KBM-7 (cell line): ENCODE data around the gene ARHGAP42.
"Not testable (repeated sequence)": the region's sequence is repeated elsewhere in the genome, so short reads cannot be mapped to it uniquely, and the experiment has no call there.

Source experiments
- DNase-seq: peaks from one replicate; pipeline ENCODE4 v3.0.0-alpha.2; 2015
- in situ Hi-C: fragments of 300-500 bp; cut with MboI; formaldehyde crosslinking; loops from 2 replicates; pipeline ENCODE4 v1.14.3; 2020; ENCODE audit warnings: low sequenced_read_pairs, low pct_unique_long_range_greater_than_20kb, mixed read lengths

The ARHGAP42 gene

GRCh38 chr11:100750566-100750891 is 63.4 kb downstream of the ARHGAP42 start:
- DNase-seq, in situ Hi-C loops: not testable (repeated sequence)

DNA sequence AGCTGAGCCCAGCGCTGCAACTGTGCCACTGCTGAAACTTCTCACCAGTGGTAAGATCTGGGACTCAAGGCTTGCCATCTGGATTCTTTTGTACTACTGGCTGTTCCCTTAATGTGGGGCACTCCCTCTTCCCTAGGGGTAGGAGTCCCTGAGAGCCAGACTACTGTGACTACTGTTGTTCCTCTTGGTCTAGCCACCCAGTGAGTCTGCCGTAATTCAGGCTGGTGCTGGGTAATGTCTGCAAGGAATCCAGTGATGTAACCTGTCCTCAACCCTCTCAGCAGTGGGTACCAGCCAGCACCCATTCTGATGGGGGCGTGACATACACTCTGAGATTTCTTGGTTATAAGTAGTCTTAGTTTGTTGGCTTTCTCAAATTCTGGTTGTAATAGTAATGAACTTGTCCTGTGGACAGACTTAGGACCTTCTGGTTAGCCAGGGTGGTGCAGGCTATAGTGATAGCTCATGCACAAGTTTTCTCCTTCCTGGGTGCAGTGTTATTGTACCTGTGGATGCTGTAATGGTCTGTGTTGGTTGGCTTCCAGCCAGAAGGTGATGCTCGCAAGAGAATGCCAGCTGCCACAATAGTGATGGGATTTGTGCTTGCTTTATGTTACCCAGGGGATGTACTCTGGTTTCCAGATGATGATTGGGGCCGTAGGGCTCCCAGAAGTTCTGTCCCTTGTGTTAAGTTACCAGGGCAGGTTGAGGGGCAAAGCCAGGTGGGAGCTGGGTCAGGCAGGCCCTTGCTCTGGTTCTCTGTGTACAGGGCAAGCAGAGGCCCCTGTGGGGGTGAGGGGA is 65.5 kb downstream of the ARHGAP42 start:
- DNase-seq, result no peak
- in situ Hi-C loops, result no loop called here

DNA sequence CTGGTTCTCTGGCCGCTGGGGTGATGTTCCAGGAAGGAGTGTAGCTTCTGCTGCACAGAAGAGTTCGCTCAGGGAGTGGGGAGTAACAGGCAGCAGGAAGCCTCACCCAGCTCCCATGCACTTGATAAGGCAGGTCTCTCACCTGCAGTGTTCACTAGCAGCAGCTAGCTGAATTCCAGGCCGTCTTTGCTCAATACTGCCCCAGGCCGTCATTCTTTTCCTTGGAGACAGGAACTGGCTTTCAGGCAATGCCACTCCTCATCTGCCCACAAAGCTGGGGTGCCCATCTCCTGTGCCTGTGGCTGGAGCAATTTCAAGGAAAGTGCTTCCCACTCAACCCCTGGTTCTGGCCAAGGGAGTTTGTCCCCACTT is 66.1 kb downstream of the ARHGAP42 start:
- no peak for DNase-seq
- in situ Hi-C loops, result no loop called here

- DNase-seq, result no peak
- in situ Hi-C loops, result no loop called here
Measured at GRCh38 chr11:100753571-100753970, 66.5 kb downstream of the ARHGAP42 start.

GRCh38 chr11:100756559-100756958 is 69.5 kb downstream of the ARHGAP42 start:
- no peak for DNase-seq
- in situ Hi-C loops, result no loop called here

- in situ Hi-C loops, result no loop called here
- no peak for DNase-seq
Measured at GRCh38 chr11:100757646-100758045, 70.6 kb downstream of the ARHGAP42 start.

- in situ Hi-C loops, result no loop called here
- no peak for DNase-seq
Measured at GRCh38 chr11:100759106-100759505, 72.0 kb downstream of the ARHGAP42 start.

DNA sequence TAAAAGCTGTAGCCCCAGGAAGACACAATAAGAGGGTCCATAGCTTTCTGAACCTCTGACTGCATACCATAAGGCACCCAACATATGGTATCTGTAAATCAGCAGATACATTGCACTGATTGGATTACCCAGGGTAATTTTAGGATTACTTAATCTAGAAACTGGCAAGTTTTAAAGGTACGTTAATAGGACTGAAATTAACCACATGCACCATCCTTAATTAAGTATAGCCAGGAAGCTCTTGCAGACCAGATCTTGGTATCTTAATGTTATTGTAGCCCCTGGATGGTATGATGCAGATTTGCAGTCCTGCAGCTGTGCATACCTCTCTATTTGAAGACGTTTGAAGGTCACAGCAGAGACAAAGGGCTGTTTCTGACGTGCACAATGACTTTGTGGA is 72.8 kb downstream of the ARHGAP42 start:
- DNase-seq, result no peak
- in situ Hi-C loops, result no loop called here

- DNase-seq, result no peak
- in situ Hi-C loops, result no loop called here
Measured at GRCh38 chr11:100760744-100761143, 73.7 kb downstream of the ARHGAP42 start.

DNA sequence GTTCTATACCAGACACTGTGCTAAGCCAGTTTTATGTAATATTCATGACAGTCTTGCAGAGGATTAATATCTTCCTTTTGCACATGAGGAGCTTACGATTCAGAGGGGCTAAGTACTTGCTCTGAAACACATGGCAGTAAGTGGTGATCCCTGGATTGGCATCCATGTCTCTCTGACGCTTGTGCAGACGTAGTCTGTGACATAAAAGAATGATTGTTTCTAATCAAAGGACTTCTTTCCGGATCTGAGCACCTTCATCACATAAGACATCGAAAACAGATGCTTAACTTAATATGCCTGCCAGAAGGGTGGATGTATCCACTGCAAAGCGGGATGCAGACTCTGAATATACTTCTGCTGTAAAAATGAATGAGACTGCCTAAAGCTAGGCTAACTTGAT is 74.8 kb downstream of the ARHGAP42 start:
- in situ Hi-C loops, result no loop called here
- DNase-seq, result no peak

- in situ Hi-C loops, result no loop called here
- no peak for DNase-seq
Measured at GRCh38 chr11:100766764-100767163, 79.7 kb downstream of the ARHGAP42 start.

DNA sequence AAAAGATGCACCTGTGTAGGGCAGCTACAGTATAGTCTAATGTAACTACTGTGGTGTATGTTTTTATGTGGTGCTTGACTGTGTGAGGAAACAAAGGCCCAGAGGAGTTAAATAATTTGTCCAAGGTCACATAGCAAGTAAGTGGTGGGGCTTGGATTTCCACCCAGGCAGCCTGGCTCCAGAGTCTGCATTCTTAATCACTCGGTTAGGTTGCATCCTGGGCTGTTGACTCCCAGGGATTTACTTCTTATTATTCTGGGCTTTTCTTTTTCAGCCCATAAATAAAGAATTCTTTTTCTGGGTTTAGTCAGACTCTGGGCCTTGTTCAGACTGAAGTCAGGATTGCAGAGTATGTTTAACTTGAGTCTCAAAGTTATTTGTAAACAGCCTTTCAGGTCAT is 82.1 kb downstream of the ARHGAP42 start:
- in situ Hi-C loops, result no loop called here
- DNase-seq, result no peak

GRCh38 chr11:100769617-100770016 is 82.5 kb downstream of the ARHGAP42 start:
- in situ Hi-C loops, result no loop called here
- no peak for DNase-seq

DNA sequence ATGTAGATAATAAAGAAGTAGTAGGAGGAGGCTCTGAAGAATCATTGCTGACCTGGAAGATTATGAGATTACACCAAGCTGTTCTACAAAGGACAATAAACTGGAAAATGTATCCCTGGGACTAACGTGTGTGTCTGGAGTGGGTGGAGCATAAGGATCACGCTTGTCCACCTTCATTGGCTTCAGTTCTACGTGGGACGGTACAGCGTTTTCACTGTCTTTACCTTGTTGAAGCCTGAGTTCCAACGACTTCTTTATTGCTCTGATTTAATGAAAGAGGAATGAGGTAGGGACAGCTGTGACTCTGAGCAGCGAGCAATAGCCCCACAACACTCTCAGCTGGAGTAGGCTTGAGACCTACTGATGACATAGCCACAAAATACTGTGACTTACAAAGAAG is 87.0 kb downstream of the ARHGAP42 start:
- in situ Hi-C loops, result no loop called here
- DNase-seq, result no peak

- no peak for DNase-seq
- in situ Hi-C loops, result no loop called here
Measured at GRCh38 chr11:100774859-100775258, 87.8 kb downstream of the ARHGAP42 start.

DNA sequence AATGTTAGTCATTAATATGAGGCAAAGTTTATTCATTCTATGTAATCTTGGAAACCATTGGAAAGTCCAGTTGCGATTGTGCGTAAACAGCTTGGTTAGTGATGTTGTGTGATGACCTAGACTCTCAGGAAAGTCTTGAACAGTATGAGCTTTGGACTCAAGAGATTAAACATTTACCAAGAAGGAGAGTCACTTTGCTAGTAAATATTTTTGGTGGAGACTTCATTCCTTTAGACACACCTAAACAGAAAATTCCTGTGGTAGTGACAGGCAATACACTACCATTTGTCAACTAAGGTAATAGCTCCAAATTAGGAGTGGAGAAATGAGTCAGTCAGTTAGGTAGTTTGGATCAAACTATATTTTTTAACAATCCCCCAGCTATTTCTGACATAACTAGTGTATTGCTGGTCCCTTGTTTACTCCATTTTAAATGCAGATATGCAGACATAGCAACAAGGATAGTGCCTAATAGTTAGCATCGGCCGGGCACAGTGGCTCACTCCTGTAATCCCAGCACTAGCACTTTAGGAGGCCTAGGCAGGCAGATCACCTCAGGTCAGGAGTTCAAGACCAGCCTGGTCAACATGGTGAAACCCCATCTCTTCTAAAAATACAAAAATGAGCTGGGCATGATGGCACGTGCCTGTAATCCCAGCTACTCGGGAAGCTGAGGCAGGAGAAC is 89.3 kb downstream of the ARHGAP42 start:
- in situ Hi-C loops, result no loop called here
- DNase-seq, result no peak

DNA sequence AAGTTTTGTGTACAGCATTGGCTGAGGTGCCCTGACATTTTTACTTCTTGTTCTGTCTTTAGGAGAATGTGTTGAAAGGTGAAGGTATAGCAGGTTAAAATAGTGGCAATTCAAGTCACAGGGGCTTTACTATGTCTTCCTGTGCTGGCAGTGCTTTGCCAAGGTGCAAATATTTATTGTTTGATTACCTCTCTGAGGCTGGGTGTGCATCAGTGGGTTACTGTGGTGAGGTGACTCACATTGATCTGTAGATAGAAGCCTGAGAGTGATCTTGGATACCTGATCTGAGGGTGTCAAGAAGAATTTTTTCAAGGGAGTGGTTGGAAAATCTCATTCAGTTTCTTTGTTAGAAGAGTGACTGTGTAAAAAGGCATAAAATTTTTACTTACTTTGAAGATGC is 90.0 kb downstream of the ARHGAP42 start:
- in situ Hi-C loops, result no loop called here
- no peak for DNase-seq

DNA sequence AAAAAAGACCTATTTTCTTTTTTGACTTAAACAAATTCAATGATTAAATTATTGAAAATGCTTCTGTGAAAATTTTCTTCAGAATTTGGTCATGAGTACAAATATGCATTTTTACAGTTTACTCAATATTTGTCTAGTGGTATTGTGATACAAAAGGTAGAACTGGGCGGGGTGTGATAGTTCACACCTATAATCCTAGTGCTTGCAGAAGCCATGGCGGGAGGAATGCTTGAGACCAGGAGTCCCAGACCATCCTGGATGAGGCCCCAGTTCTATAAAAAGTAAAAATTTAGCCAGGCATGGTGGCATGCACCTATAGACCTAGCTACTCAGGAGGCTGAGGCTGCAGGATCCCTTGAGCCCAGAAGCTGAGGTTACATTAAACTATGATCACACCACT is 90.6 kb downstream of the ARHGAP42 start:
- in situ Hi-C loops, result no loop called here
- no peak for DNase-seq

DNA sequence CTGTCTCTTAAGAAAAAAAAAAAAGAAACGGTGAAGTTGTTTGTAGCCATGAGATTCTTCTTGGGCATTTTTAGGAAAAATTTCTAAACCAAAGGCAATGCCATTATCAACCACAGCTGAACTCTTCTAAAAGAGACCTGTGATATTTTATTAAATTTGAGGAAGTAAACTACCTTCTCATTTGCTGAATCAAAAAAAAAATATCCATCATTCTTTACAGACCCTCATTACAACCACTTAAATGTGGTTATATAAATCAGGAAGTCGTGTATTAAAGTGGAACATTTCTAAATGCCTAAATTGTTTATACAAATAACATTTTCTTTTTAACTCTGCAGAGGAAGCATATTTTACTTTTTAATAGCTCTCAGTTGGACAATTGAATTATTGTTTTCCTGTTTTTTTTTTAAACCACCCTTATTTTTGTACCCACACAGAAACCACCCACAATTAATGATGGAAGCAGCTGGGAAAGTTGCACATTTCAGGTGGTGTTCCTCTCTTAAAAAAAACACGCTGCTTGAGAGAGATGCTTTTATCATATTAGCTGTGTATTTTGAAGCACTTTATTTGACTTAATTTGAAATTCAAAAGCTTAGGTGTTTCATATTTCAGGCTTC is 91.2 kb downstream of the ARHGAP42 start:
- in situ Hi-C loops, result no loop called here
- no peak for DNase-seq

DNA sequence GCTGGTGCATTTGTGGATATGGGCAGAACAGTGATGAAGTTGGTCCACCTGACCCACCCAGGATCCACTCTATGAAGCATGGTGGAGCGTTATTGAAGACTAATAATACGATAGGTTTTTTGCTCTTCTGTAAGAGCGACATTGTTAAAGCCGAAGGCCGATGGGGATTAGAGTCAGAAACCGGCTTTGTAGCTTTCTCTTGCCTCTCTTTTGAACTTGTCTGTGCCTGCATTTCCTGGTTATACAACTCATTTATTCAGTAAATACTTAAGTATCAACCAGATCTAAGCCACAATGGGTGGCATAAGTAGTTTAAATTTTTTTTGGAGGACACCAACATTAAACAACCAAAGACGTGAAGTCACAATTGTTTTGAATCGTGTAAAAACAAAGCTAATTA is 93.4 kb downstream of the ARHGAP42 start:
- no peak for DNase-seq
- in situ Hi-C loops, result no loop called here
